ENCODE results near the gene ADCYAP1. TPM values are rescaled to one million over a fixed set of nuclear protein-coding genes. Genes with fewer than 3 reads are reported as not detected.
A peak's percentile ranks its signal among the peaks of the same experiment; 100 is the strongest.

The ADCYAP1 gene
- total and polyA plus RNA-seq, 11 donors: 0.08 to 2.5 (median 0.27) TPM; not detected in 5

GRCh38 chr18:903701-904100, 970 bp upstream of the ADCYAP1 start:
- Histone ChIP-seq H3K9me3 (no peaks in the 10 kb centered on the region), H3K27ac (no peak overlapping the region), H3K36me3 (no peaks in the 10 kb centered on the region), H3K4me1 (peaks cover 5 to 44% (median 23%) of the 10 kb centered on the region in 12 donors), H3K4me3 (no peak overlapping the region), H3K27me3 (peaks cover 40 to 97% (median 78%) of the 10 kb centered on the region in 9 donors)
- 3 to 11% (median 6%) methylated on average over 11 of the region's 11 CpGs for WGBS, 4 donors
- intact Hi-C loops (cut with DNase I): no loop called here
- no peak for TF ChIP-seq POLR2A (IDR thresholded peaks at IDR 0.05)
- TF ChIP-seq, protein P1, sequence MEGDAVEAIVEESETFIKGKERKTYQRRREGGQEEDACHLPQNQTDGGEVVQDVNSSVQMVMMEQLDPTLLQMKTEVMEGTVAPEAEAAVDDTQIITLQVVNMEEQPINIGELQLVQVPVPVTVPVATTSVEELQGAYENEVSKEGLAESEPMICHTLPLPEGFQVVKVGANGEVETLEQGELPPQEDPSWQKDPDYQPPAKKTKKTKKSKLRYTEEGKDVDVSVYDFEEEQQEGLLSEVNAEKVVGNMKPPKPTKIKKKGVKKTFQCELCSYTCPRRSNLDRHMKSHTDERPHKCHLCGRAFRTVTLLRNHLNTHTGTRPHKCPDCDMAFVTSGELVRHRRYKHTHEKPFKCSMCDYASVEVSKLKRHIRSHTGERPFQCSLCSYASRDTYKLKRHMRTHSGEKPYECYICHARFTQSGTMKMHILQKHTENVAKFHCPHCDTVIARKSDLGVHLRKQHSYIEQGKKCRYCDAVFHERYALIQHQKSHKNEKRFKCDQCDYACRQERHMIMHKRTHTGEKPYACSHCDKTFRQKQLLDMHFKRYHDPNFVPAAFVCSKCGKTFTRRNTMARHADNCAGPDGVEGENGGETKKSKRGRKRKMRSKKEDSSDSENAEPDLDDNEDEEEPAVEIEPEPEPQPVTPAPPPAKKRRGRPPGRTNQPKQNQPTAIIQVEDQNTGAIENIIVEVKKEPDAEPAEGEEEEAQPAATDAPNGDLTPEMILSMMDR (IDR thresholded peaks at IDR 0.05): no peak
- DNase-seq (peak; percentile 38 to 70 (median 48)), ATAC-seq (no peak)

GRCh38 chr18:905307-905947, 756 bp downstream of the ADCYAP1 start:
- ATAC-seq: no peak
- Histone ChIP-seq H3K27me3 (peaks cover 51 to 100% (median 94%) of the 10 kb centered on the region in 9 donors), H3K36me3 (no peaks in the 10 kb centered on the region), H3K4me3 (no peak overlapping the region), H3K4me1 (peaks cover 5 to 51% (median 29%) of the 10 kb centered on the region in 12 donors), H3K27ac (no peak overlapping the region), H3K9me3 (no peaks in the 10 kb centered on the region)
- no peak for DNase-seq
- TF ChIP-seq POLR2A (IDR thresholded peaks at IDR 0.05): no peak
- TF ChIP-seq, protein P1 (IDR thresholded peaks at IDR 0.05): no peak
- WGBS, 4 donors: 2 to 4% (median 3%) methylated on average over 21 to 33 of the region's 33 CpGs
- intact Hi-C loops (cut with DNase I): no loop called here

DNA sequence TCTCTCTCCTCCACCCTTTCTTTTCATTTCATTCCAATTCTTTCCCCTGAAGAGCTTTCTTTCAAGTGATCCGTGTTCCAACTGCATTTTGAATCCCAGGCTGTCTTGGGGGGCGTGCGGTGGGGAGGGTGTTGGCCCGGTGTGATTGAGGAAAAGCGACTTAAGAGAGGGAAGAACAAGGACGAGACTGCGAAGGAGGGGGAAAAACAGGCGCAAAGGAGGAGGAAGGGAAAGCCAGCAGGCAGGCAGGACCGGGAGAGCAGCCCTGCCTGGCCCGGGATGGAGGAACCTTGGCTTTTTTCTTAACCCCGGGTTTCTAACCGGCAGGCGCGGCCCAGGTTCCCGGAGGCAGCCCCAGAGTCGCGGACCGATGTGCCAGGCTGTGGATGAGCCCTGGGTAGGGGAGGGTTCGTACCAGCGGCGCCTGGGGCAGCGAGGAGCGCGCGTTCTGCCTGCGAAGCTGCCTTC, 1.3 kb downstream of the ADCYAP1 start:
- WGBS, 4 donors: 2 to 3% (median 2%) methylated on average over 21 to 26 of the region's 26 CpGs
- TF ChIP-seq POLR2A (IDR thresholded peaks at IDR 0.05): no peak
- TF ChIP-seq, protein P1 (IDR thresholded peaks at IDR 0.05): no peak
- intact Hi-C loops (cut with DNase I): no loop called here
- Histone ChIP-seq H3K27ac (no peak overlapping the region), H3K36me3 (no peaks in the 10 kb centered on the region), H3K27me3 (peaks cover 52 to 100% (median 94%) of the 10 kb centered on the region in 9 donors), H3K4me3 (peak overlapping the region in 1 of 12 donors; percentile 16), H3K4me1 (peaks cover 5 to 51% (median 29%) of the 10 kb centered on the region in 12 donors), H3K9me3 (no peaks in the 10 kb centered on the region)
- ATAC-seq: no peak
- no peak for DNase-seq

GRCh38 chr18:906416-907114, 1.9 kb downstream of the ADCYAP1 start:
- DNase-seq (no peak), ATAC-seq (no peak)
- intact Hi-C loops (cut with DNase I): no loop called here
- TF ChIP-seq, protein P1 (IDR thresholded peaks at IDR 0.05): no peak
- no peak for TF ChIP-seq POLR2A (IDR thresholded peaks at IDR 0.05)
- Histone ChIP-seq H3K4me1 (peaks cover 5 to 51% (median 29%) of the 10 kb centered on the region in 12 donors), H3K27me3 (peaks cover 55 to 100% (median 94%) of the 10 kb centered on the region in 9 donors), H3K9me3 (no peaks in the 10 kb centered on the region), H3K4me3 (peak overlapping the region in 11 of 12 donors; percentile 24 to 54 (median 45)), H3K36me3 (no peaks in the 10 kb centered on the region), H3K27ac (no peak overlapping the region)
- WGBS, 4 donors: 2 to 5% (median 2%) methylated on average over 29 to 47 of the region's 47 CpGs

All from heart left ventricle (tissue), 16 donors.